Uterus (tissue), 4 donors: ENCODE results near the gene MIEF1. TPM values are rescaled to one million over a fixed set of nuclear protein-coding genes. Genes with fewer than 3 reads are reported as not detected.

Experiments
- DNase-seq, 2 donors: peaks; one replicate each; pipeline ENCODE4 v3.0.0-alpha.2; 2019 to 2020
- H3K27ac ChIP-seq, 2 donors: fragments of 200-600 bp; sonication (generic); 1 replicate in 1 of 2; 2 replicates in 1 of 2; pipeline ENCODE4 v1.5.1; 2016 to 2018
- H3K27me3 ChIP-seq, 2 donors: fragments of 200-600 bp; sonication (generic); one replicate each; pipeline ENCODE4 v1.5.1; 2018 to 2019; ENCODE audit warnings: control low read depth in 1 of 2
- H3K36me3 ChIP-seq, 2 donors: fragments of 200-600 bp; sonication (generic); one replicate each; pipeline ENCODE4 v1.5.1; 2019; ENCODE audit warnings: control low read depth in 1 of 2
- H3K4me1 ChIP-seq, 2 donors: fragments of 200-600 bp; sonication (generic); one replicate each; pipeline ENCODE4 v1.5.1; 2018 to 2019; ENCODE audit warnings: control low read depth in 1 of 2
- H3K4me3 ChIP-seq, 2 donors: fragments of 200-600 bp; sonication (generic); 1 replicate in 1 of 2; 2 replicates in 1 of 2; pipeline ENCODE4 v1.5.1; 2018 to 2019; ENCODE audit warnings: mild to moderate bottlenecking in 1 of 2
- H3K9me3 ChIP-seq, 2 donors: fragments of 200-600 bp; sonication (generic); one replicate each; pipeline ENCODE4 v1.5.1; 2019; ENCODE audit warnings: control low read depth in 1 of 2
- POLR2A ChIP-seq, 2 donors: fragments of 450-650 bp; IDR thresholded peaks; one replicate each; pipeline ENCODE4 v1.6.1; 2016; ENCODE audit warnings: antibody characterized with exemption in 2 of 2, mild to moderate bottlenecking in 1 of 2, moderate library complexity in 1 of 2
- intact Hi-C: fragments of 100-400 bp; cut with DNase I; formaldehyde crosslinking; loops from one replicate; pipeline ENCODE4 v1.15.1; 2023; ENCODE audit warnings: low total_unique reads
- total RNA-seq, 4 donors: library from RNA; depleted of rRNA in 3 of 4; stranded (reverse); fragments of >200 nt in 3 of 4; gene quantifications; one replicate each; pipeline versions ENCODE4 v1.1.0 to v1.2.4, GENCODE V29; 2014 to 2023
- TF ChIP-seq, protein P1 (sequence below), 4 experiments: fragments of 200-600 bp in 2 of 4; fragments of 450-650 bp in 2 of 4; sonication (generic) in 2 of 4; IDR thresholded peaks; one replicate each; pipeline ENCODE4 v1.5.1; 2016 to 2019; ENCODE audit warnings: antibody characterized with exemption in 4 of 4, mild to moderate bottlenecking in 2 of 4, moderate library complexity in 1 of 4
- donor health status: DM: yes; HTN: yes; CAD: no.

MIEF1 gene
- total RNA-seq, 4 donors from 2014 or later = 6.9 to 23.3 (median 20.6) TPM

GRCh38 chr22:39545386-39546365 is 43.6 kb downstream of the MIEF1 start:
- H3K4me3 ChIP-seq = no peak overlapping the region
- peaks cover 0 to 3% of the 10 kb centered on the region in 2 donors for H3K27me3 ChIP-seq
- no peak for DNase-seq
- no peak overlapping the region for H3K27ac ChIP-seq
- intact Hi-C loops = no loop called here
- TF ChIP-seq POLR2A (IDR thresholded peaks at IDR 0.05) = no peak
- TF ChIP-seq, protein P1, sequence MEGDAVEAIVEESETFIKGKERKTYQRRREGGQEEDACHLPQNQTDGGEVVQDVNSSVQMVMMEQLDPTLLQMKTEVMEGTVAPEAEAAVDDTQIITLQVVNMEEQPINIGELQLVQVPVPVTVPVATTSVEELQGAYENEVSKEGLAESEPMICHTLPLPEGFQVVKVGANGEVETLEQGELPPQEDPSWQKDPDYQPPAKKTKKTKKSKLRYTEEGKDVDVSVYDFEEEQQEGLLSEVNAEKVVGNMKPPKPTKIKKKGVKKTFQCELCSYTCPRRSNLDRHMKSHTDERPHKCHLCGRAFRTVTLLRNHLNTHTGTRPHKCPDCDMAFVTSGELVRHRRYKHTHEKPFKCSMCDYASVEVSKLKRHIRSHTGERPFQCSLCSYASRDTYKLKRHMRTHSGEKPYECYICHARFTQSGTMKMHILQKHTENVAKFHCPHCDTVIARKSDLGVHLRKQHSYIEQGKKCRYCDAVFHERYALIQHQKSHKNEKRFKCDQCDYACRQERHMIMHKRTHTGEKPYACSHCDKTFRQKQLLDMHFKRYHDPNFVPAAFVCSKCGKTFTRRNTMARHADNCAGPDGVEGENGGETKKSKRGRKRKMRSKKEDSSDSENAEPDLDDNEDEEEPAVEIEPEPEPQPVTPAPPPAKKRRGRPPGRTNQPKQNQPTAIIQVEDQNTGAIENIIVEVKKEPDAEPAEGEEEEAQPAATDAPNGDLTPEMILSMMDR (IDR thresholded peaks at IDR 0.05) = no peak
- no peaks in the 10 kb centered on the region for H3K4me1 ChIP-seq
- H3K9me3 ChIP-seq = no peaks in the 10 kb centered on the region
- no peaks in the 10 kb centered on the region for H3K36me3 ChIP-seq

GRCh38 chr22:39546889-39547586 is 44.9 kb downstream of the MIEF1 start:
- TF ChIP-seq POLR2A (IDR thresholded peaks at IDR 0.05) = no peak
- TF ChIP-seq, protein P1 (IDR thresholded peaks at IDR 0.05) = no peak
- Histone ChIP-seq H3K4me3 (no peak overlapping the region), H3K36me3 (no peaks in the 10 kb centered on the region), H3K27ac (no peak overlapping the region), H3K9me3 (no peaks in the 10 kb centered on the region), H3K4me1 (no peaks in the 10 kb centered on the region), H3K27me3 (peaks cover 0 to 3% of the 10 kb centered on the region in 2 donors)
- intact Hi-C loops = no loop called here
- DNase-seq = no peak

DNA sequence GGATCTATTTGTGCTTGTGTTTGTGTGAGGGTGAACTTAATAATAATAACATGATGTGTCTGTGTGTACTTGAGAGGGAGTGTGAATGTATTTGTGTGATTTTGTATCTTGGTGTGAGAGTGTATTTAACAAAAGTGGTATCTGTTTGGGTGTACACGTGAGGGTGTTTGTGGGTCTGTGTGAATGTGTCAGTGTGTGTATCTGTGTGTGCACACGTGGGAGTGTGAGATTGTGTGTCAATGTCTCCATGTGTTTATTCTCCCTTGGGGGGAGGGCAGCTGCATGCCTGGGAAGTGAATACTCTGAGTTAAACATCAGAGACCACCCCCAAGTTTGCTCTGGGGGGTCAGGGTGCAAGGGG is 45.5 kb downstream of the MIEF1 start:
- H3K4me1 ChIP-seq = no peaks in the 10 kb centered on the region
- no peak for DNase-seq
- H3K36me3 ChIP-seq = no peaks in the 10 kb centered on the region
- H3K27me3 ChIP-seq = peaks cover 0 to 3% of the 10 kb centered on the region in 2 donors
- H3K27ac ChIP-seq = no peak overlapping the region
- H3K4me3 ChIP-seq = no peak overlapping the region
- H3K9me3 ChIP-seq = no peaks in the 10 kb centered on the region
- TF ChIP-seq, protein P1 (IDR thresholded peaks at IDR 0.05) = no peak
- intact Hi-C loops = no loop called here

- no peak overlapping the region for H3K4me3 ChIP-seq
- H3K36me3 ChIP-seq = no peaks in the 10 kb centered on the region
- H3K27ac ChIP-seq = no peak overlapping the region
- peaks cover 0 to 11% of the 10 kb centered on the region in 2 donors for H3K4me1 ChIP-seq
- TF ChIP-seq, protein P1 (IDR thresholded peaks at IDR 0.05) = no peak
- TF ChIP-seq POLR2A (IDR thresholded peaks at IDR 0.05) = no peak
- no peaks in the 10 kb centered on the region for H3K9me3 ChIP-seq
- DNase-seq = no peak
- intact Hi-C loops = no loop called here
- peaks cover 10 to 17% of the 10 kb centered on the region in 2 donors for H3K27me3 ChIP-seq
Measured at GRCh38 chr22:39553429-39553828, 51.3 kb downstream of the MIEF1 start.

DNA sequence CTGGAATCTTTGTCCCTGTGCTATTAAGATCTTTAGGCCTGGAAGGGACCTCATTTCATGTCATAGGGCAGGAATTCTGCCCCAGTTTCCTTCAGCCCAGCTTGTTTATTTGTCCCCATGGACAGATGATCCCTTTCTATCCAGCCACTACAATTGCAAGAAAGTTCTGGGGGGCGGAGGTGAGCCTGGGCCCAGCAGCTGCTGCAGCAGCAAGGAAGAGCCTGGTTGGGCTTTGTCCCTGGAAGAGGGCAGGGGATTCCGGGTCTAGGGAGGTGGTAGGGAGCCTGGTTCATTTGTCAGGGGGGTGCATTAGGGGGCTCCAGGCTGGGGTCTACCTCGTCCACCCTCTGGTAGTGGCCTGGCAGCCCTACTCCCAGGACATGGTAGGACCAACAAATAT is 52.1 kb downstream of the MIEF1 start:
- intact Hi-C loops = no loop called here
- Histone ChIP-seq H3K9me3 (no peaks in the 10 kb centered on the region), H3K36me3 (no peaks in the 10 kb centered on the region), H3K27me3 (peaks cover 10 to 17% of the 10 kb centered on the region in 2 donors), H3K4me3 (no peak overlapping the region), H3K27ac (no peak overlapping the region), H3K4me1 (peaks cover 0 to 12% of the 10 kb centered on the region in 2 donors)
- no peak for DNase-seq
- TF ChIP-seq, protein P1 (IDR thresholded peaks at IDR 0.05) = no peak
- no peak for TF ChIP-seq POLR2A (IDR thresholded peaks at IDR 0.05)
